Measurements from ENCODE around the gene TTC39A. TPM values are rescaled to one million over a fixed set of nuclear protein-coding genes. Genes with fewer than 3 reads are reported as not detected.
"Not testable (repeated sequence)": the region's sequence is repeated elsewhere in the genome, so short reads cannot be mapped to it uniquely, and the experiment has no call there.

The TTC39A gene
- total RNA-seq, 2 experiments from 2014 or later, result not detected

GRCh38 chr1:51264451-51264850, 65.9 kb downstream of the TTC39A start:
- no peak for DNase-seq
- peaks cover 10% of the 10 kb centered on the region for H3K36me3 Mint-ChIP-seq (ENCODE audit: low read depth)
- H3K9me3 Mint-ChIP-seq, result no peaks in the 10 kb centered on the region
- H3K4me3 Mint-ChIP-seq, result no peak overlapping the region
- POLR2A ChIA-PET, result interaction anchor here (0.7 kb wide), 1 partner anchor 252 kb away, joined by 3 read pairs; no protein-coding TSS in a partner anchor
- CTCF ChIA-PET, result no interaction called here
- no peaks in the 10 kb centered on the region for H3K27me3 Mint-ChIP-seq
- no peak overlapping the region for H3K27ac Mint-ChIP-seq
- peaks cover 51% of the 10 kb centered on the region for H3K4me1 Mint-ChIP-seq

DNA sequence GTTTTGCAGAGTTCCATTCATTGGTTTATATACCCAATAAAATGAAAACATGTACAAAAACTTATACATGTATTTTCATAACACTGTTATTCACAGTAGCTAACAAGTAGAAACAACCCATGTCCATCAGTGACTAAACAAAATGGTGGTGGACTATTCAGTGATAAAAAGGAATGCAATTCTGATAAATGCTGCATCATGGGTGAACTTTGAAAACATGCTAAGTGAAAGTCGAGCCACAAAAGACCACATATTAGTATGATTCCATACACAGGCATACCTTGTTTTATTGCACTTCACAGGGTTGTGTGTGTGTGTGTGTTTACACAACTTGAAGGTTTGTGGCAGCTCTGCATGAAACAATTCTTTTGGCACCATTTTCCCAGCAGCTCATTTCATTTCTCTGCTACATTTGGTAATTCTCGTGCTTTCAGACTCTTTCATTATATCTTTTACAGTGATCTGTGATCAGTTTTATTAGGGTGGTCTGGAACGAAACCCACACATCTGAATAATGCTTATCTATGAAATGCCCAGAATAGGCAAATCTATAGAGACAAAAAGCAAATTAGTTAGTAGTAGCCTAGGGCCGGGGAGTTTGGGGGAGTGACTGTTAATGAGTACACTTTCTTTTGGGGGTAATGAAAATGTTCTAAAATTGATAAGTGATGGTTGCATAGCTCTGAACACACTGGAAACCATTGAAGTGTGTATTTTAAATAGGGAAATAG, 67.0 kb downstream of the TTC39A start:
- Mint-ChIP-seq H3K27me3 (no peaks in the 10 kb centered on the region), H3K4me1 (peaks cover 41% of the 10 kb centered on the region), H3K9me3 (no peaks in the 10 kb centered on the region), H3K36me3 (ENCODE audit: low read depth) (peaks cover 6% of the 10 kb centered on the region), H3K4me3 (no peak overlapping the region), H3K27ac (no peak overlapping the region)
- no peak for DNase-seq
- ChIA-PET POLR2A (interaction anchor here (1.3 to 1.4 kb wide), 2 partner anchors 27 to 303 kb away, joined by 3 to 4 read pairs; partner anchors contain the start of genes FAF1 and RNF11), CTCF (interaction anchor here (1.0 kb wide), 1 partner anchor 27 kb away, joined by 3 read pairs; the partner anchor contains the start of gene RNF11)

- DNase-seq, result no peak
- POLR2A ChIA-PET, result interaction anchor here (1.3 to 1.5 kb wide), 2 partner anchors 11 to 16 kb away, joined by 3 to 6 read pairs; no protein-coding TSS in a partner anchor
- CTCF ChIA-PET, result interaction anchor here (1.6 kb wide), 1 partner anchor 42 kb away, joined by 10 read pairs; no protein-coding TSS in a partner anchor
- H3K9me3 Mint-ChIP-seq, result no peaks in the 10 kb centered on the region
- no peaks in the 10 kb centered on the region for H3K36me3 Mint-ChIP-seq (ENCODE audit: low read depth)
- H3K4me1 Mint-ChIP-seq, result peaks cover 11% of the 10 kb centered on the region
- no peak overlapping the region for H3K4me3 Mint-ChIP-seq
- no peak overlapping the region for H3K27ac Mint-ChIP-seq
- H3K27me3 Mint-ChIP-seq, result no peaks in the 10 kb centered on the region
Observed at GRCh38 chr1:51255331-51255730, 75.0 kb downstream of the TTC39A start.

DNA sequence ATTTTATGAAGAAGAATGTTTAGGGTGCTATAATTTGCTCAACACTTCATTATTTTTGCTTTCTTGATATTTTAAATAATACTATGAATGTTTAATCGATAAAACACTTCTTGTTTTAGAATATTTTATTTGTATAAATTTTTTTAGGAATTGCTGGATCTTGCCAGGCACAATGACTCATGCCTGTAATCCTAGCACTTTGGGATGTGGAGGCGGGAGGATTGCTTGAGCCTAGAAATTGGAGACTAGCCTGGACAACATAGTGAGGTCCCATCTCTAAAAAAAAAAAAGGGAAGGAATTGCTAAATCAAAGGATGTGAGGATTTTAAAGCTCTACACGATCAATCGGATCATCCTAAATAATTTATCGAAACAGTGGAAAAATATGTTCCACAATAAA, 76.7 kb downstream of the TTC39A start:
- H3K4me3 Mint-ChIP-seq, result no peak overlapping the region
- ChIA-PET CTCF (no interaction called here), POLR2A (no interaction called here)
- H3K9me3 Mint-ChIP-seq, result no peaks in the 10 kb centered on the region
- H3K4me1 Mint-ChIP-seq, result peaks cover 9% of the 10 kb centered on the region
- no peaks in the 10 kb centered on the region for H3K27me3 Mint-ChIP-seq
- H3K36me3 Mint-ChIP-seq (ENCODE audit: low read depth), result no peaks in the 10 kb centered on the region
- no peak for DNase-seq
- H3K27ac Mint-ChIP-seq, result no peak overlapping the region

DNA sequence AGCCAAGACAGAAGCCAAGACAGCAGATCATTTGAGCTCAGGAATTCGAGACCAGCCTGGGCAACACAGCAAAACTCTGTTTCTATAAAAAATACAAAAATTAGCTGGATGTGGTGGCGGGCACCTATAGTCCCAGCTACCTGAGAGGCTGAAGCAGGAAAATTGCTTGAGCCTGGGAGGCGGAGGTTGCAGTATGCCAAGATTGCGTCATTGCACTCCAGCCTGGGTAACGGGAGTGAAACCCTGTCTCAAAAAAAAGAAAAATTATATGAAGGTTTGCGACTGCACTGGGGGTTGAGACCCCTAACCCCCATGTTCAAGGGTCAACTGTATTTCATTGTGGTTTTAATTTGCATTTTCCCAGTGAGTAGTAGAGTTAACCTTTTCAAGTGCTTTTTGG, 78.0 kb downstream of the TTC39A start:
- no peaks in the 10 kb centered on the region for H3K9me3 Mint-ChIP-seq
- H3K4me3 Mint-ChIP-seq, result no peak overlapping the region
- ChIA-PET POLR2A (interaction anchor here (0.9 kb wide), 1 partner anchor 17 kb away, joined by 3 read pairs; no protein-coding TSS in a partner anchor), CTCF (interaction anchor here (1.4 to 1.5 kb wide), 2 partner anchors 44 to 62 kb away, joined by 3 to 4 read pairs; no protein-coding TSS in a partner anchor)
- H3K27ac Mint-ChIP-seq, result no peak overlapping the region
- no peaks in the 10 kb centered on the region for H3K27me3 Mint-ChIP-seq
- no peaks in the 10 kb centered on the region for H3K36me3 Mint-ChIP-seq (ENCODE audit: low read depth)
- peaks cover 12% of the 10 kb centered on the region for H3K4me1 Mint-ChIP-seq
- DNase-seq, result no peak

DNA sequence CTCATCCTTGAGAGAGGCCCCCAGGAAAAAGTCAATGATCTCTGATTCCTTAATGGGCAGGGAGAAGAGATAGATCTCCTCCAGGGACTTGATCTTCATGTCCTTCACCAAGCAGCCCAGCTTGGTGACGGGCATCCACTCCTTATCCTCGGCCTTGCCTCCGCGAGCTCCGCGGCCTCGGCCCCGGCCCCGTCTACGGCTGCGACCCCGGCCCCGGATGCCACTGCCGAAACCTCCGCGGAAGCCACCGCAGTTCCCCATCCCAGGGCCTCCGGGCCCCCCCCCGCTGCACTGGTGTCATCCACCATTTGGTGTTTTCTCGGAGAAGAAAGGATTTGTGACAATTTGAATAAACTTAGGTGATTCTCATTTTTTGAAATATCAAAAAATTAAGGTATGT, 79.2 kb downstream of the TTC39A start:
- H3K4me1 Mint-ChIP-seq, result peaks cover 23% of the 10 kb centered on the region
- H3K9me3 Mint-ChIP-seq; POLR2A ChIA-PET; DNase-seq; H3K27me3 Mint-ChIP-seq; H3K27ac Mint-ChIP-seq; H3K4me3 Mint-ChIP-seq; H3K36me3 Mint-ChIP-seq (ENCODE audit: low read depth): not testable (repeated sequence)
- CTCF ChIA-PET, result interaction anchor here (1.4 to 1.5 kb wide), 2 partner anchors 46 to 61 kb away, joined by 3 to 4 read pairs; no protein-coding TSS in a partner anchor

DNA sequence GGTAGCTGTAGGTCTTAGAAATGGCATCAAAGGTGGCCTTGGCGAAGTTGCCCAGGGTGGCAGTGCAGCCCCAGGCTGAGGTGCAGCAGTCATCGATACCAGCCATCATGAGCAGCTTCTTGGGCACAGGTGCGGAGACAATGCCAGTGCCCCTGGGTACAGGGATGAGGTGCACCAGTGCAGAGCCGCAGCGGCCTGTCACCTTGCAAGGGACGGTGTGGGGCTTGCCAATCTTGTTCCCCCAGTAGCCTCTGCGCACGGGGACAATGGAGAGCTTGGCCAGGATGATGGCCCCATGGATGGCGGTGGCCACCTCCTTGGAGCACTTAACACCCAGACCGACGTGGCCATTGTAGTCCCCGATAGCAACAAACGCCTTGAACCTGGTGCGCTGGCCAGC, 79.6 kb downstream of the TTC39A start:
- POLR2A ChIA-PET; DNase-seq; H3K27ac Mint-ChIP-seq; H3K27me3 Mint-ChIP-seq; H3K36me3 Mint-ChIP-seq (ENCODE audit: low read depth); H3K4me3 Mint-ChIP-seq; H3K9me3 Mint-ChIP-seq: not testable (repeated sequence)
- CTCF ChIA-PET, result interaction anchor here (1.4 to 1.5 kb wide), 2 partner anchors 46 to 61 kb away, joined by 3 to 4 read pairs; no protein-coding TSS in a partner anchor
- peaks cover 25% of the 10 kb centered on the region for H3K4me1 Mint-ChIP-seq

DNA sequence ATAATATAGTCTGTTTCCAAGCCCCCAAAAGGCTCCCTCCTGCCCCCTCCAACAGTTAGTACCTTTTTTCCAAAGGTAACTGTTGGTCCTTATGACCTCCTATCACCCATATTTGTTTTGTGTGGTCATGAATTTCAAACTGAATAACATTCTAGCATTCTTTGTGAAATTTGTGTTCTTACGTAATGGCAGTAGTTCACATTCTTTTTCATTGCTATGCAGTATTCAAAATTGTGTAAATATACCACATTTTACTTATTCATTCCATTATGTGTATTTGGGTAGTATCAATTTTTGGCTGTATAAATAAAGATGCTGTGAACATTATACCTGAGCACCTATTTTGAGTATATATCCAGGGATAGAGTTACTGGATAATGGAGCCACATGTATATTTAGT, 80.9 kb downstream of the TTC39A start:
- H3K27me3 Mint-ChIP-seq, result no peaks in the 10 kb centered on the region
- no peak for DNase-seq

DNA sequence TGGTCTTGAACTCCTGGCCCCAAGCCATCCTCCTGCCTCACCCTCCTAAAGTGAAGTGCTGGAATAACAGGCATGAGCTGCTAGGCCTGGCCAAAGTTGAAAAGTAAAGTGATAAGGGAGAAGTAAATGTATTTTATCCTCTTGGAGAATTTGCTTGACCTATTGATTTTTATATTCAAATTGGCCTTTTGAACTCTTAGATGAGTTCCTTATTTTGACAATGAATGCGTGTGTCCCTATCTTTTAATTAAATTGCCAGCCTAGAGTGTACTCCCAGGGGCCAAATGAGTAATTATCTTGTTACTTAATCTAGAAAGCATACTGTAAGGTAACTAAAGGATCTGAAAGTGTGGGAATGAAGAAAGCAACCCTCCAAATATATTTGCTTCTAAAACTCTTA, 82.9 kb downstream of the TTC39A start:
- H3K36me3 Mint-ChIP-seq (ENCODE audit: low read depth), result peaks cover 3% of the 10 kb centered on the region
- H3K4me1 Mint-ChIP-seq, result peaks cover 22% of the 10 kb centered on the region
- ChIA-PET CTCF (interaction anchor here (0.6 to 0.7 kb wide), 2 partner anchors 12 to 44 kb away, joined by 3 read pairs; no protein-coding TSS in a partner anchor), POLR2A (no interaction called here)
- no peak for DNase-seq
- H3K27ac Mint-ChIP-seq, result no peak overlapping the region
- no peaks in the 10 kb centered on the region for H3K27me3 Mint-ChIP-seq
- H3K4me3 Mint-ChIP-seq, result no peak overlapping the region
- no peaks in the 10 kb centered on the region for H3K9me3 Mint-ChIP-seq

More for the DNA sequence above, 80.9 kb downstream of the TTC39A start:
- no peak overlapping the region for H3K27ac Mint-ChIP-seq
- POLR2A ChIA-PET, result no interaction called here
- H3K36me3 Mint-ChIP-seq (ENCODE audit: low read depth), result no peaks in the 10 kb centered on the region
- no peak overlapping the region for H3K4me3 Mint-ChIP-seq
- peaks cover 25% of the 10 kb centered on the region for H3K4me1 Mint-ChIP-seq
- no peaks in the 10 kb centered on the region for H3K9me3 Mint-ChIP-seq
- CTCF ChIA-PET, result no interaction called here

DNA sequence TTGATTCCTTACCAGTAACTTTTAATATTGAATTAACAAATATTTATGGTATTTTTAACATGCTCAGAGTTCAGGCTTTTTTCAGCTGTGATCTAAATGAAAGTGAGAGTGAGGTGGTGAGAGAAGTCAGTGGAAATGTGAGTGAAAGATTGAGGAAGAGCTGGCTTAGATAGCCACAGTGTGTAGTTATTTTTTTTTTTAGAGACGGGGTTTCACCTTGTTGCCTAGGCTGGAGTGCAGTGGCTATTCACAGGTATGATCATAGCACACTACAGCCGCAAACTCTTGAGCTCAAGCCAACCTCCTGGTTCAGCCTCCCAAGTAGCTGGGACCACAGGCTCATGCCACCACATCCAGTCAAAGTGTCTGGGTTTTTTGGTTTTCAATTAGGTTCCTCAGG, 83.3 kb downstream of the TTC39A start:
- CTCF ChIA-PET, result interaction anchor here (0.6 to 0.7 kb wide), 2 partner anchors 11 to 44 kb away, joined by 3 read pairs; no protein-coding TSS in a partner anchor
- Mint-ChIP-seq H3K4me3 (no peak overlapping the region), H3K27me3 (no peaks in the 10 kb centered on the region), H3K36me3 (ENCODE audit: low read depth) (peaks cover 3% of the 10 kb centered on the region), H3K4me1 (peaks cover 20% of the 10 kb centered on the region), H3K9me3 (no peaks in the 10 kb centered on the region), H3K27ac (no peak overlapping the region)
- DNase-seq, result no peak
- POLR2A ChIA-PET, result no interaction called here

- no peak for DNase-seq
- Mint-ChIP-seq H3K27me3 (no peaks in the 10 kb centered on the region), H3K9me3 (no peaks in the 10 kb centered on the region), H3K4me3 (no peak overlapping the region), H3K36me3 (ENCODE audit: low read depth) (peaks cover 10% of the 10 kb centered on the region), H3K27ac (no peak overlapping the region), H3K4me1 (peaks cover 40% of the 10 kb centered on the region)
- ChIA-PET CTCF (interaction anchor here (1.7 kb wide), 1 partner anchor 53 kb away, joined by 4 read pairs; no protein-coding TSS in a partner anchor), POLR2A (no interaction called here)
Observed at GRCh38 chr1:51242546-51242945, 87.8 kb downstream of the TTC39A start.

GRCh38 chr1:51241119-51241518, 89.2 kb downstream of the TTC39A start:
- H3K27ac Mint-ChIP-seq, result no peak overlapping the region
- peaks cover 27% of the 10 kb centered on the region for H3K4me1 Mint-ChIP-seq
- H3K4me3 Mint-ChIP-seq, result no peak overlapping the region
- POLR2A ChIA-PET, result no interaction called here
- no peaks in the 10 kb centered on the region for H3K27me3 Mint-ChIP-seq
- DNase-seq, result no peak
- no peaks in the 10 kb centered on the region for H3K9me3 Mint-ChIP-seq
- CTCF ChIA-PET, result interaction anchor here (1.0 kb wide), 1 partner anchor 280 kb away, joined by 3 read pairs; no protein-coding TSS in a partner anchor
- peaks cover 10% of the 10 kb centered on the region for H3K36me3 Mint-ChIP-seq (ENCODE audit: low read depth)

DNA sequence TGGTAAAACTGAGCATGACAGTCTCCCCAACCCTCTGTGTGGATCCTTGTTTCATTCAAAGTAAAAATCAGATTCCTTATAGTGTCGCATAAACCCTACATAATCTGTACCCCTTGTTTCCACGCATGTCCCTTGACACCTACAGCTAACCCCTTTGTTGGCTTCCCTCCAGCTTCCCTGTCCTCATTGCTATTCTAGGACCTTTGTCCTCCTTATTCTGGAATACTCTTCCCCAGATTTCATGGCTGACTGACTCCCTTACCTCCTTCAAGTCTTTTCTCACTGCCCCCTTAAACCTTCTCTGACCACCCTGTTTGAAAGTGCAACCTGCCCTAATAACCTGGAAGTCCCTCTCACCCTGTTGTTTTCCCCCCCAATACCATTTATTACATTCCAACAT, 90.3 kb downstream of the TTC39A start:
- Mint-ChIP-seq H3K36me3 (ENCODE audit: low read depth) (peaks cover 10% of the 10 kb centered on the region), H3K4me1 (peaks cover 35% of the 10 kb centered on the region), H3K27ac (no peak overlapping the region), H3K9me3 (no peaks in the 10 kb centered on the region), H3K27me3 (no peaks in the 10 kb centered on the region), H3K4me3 (no peak overlapping the region)
- no peak for DNase-seq
- ChIA-PET POLR2A (no interaction called here), CTCF (no interaction called here)

Data from activated CD4-positive, alpha-beta memory T cell treated with anti-CD3 and anti-CD28 coated beads, Interleukin-2, amount 10 ng/mL, durations not matched to agents 7 days and 5 days (primary cell).